PFSK-1 (cell line): Measurements from ENCODE around the gene EPHA8.

Experiments used
- FOXP2 ChIP-seq: optimal IDR thresholded peaks from 2 replicates; pipeline ENCODE3; 2011; ENCODE audit warnings: borderline replicate concordance, control low read depth, inconsistent platforms; ENCODE audit not compliant: insufficient read depth; ENCODE audit errors: extremely low read length, extremely low read depth
- POLR2AphosphoS5 ChIP-seq: IDR thresholded peaks from 2 replicates; pipeline ENCODE4 v1.6.1; 2012; ENCODE audit warnings: low read depth, mild to moderate bottlenecking, control low read depth, low read length, moderate library complexity
- REST ChIP-seq, 2 experiments: IDR thresholded peaks; 2 replicates each; pipeline versions ENCODE4 v1.6.1 to v1.8.0; 2011 to 2012; ENCODE audit warnings: low read depth in 2 of 2, low read length in 2 of 2, control low read depth in 1 of 2, inconsistent platforms in 1 of 2, mild to moderate bottlenecking in 1 of 2, moderate library complexity in 1 of 2; ENCODE audit not compliant: insufficient read depth in 1 of 2
- SIN3A ChIP-seq: IDR thresholded peaks from 2 replicates; pipeline ENCODE4 v1.6.1; 2012; ENCODE audit warnings: mild to moderate bottlenecking, low read length, moderate library complexity, borderline replicate concordance; ENCODE audit not compliant: insufficient read depth
- TAF1 ChIP-seq: IDR thresholded peaks from 2 replicates; pipeline ENCODE4 v1.6.1; 2012; ENCODE audit warnings: low read length, control low read depth, borderline replicate concordance; ENCODE audit not compliant: insufficient read depth

DNA sequence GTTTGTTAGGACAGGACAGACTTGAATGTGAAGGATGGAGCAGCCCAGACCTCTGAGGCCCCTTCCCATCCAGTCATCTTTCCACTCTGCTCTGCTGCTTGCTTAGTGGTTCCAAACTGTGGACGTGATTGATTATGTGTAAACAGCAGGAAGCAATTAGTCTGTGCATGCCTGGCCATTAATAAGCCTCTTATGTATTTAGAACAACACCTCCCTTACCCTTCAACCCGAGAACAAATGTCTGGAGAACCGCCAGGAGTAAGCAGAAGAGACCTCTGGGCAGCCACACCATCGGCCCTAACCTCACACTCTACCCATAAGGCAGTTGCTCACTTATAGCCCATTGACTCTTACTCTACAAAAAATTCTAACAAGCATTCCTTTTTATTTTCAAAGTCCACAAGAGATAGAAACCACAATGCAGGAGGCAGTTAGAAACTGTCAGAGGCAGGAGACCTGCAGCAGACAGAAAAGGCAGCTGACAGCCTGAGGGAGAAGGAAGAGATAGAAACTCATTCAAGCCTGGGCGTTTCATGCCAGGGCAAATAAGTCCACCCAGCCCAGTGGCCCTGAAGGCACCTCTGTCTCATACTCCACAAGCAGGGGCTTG, 5.8 kb upstream of the EPHA8 start:
- no peak for TF ChIP-seq POLR2AphosphoS5
- no peak for TF ChIP-seq REST (IDR thresholded peaks at IDR 0.05; ENCODE audit: insufficient read depth in 1 of 2, low read depth in 2 of 2, low read length in 2 of 2)
- no peak for TF ChIP-seq SIN3A
- no peak for TF ChIP-seq TAF1
- TF ChIP-seq FOXP2: no peak
